ENCODE measurements around the gene HDLBP.
A peak's percentile ranks its signal among the peaks of the same experiment; 100 is the strongest.

Gene HDLBP

DNA sequence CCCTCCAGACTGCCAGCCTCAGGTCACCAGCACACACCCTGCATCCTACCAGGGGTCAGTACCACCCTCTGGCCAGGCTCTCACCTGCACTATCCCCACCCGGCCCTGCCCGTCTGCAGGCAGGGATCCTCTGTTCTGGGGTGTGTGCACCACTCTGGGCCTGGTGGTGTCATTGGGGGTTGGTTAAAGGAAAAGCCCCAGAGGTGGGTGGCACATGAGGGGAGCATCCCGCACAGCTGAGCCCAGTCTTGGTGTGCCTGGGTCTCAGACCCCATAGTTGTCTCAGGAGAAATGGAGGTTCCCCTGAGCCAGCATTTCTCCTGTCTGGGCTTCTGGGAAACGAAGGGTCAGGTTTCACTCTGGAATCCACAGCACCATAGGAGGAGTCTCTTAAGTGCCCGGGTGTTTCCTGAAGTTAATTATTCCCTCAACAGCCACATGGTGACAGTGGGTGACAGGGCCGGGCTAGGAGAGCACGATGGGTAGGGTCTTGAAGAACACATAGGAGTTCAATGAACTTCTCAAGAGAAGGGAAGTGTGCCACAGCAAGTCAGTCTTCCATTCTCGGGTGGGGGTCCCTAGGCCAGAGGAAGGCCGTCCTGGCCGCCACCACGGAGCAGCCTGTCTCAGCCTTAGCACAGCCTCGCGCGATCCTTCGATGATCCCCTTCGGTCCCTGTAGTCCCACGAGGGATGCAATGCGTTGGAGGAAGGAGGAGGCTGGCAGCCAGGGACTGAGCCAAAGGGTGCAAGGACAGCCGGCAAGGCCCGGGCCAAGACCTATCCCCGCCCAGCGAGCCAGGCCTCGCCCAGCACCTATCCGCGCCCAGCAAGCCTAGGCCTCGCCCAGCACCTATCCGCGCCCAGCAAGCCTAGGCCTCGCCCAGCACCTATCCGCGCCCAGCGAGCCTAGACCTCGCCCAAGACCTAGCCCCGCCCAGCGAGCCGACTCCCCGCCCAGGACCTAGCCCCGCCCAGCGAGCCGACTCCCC lies 39.5 kb upstream of the HDLBP start:
- peaks cover 31 to 44% (median 35%) of the 10 kb centered on the region in 5 donors for H3K36me3 ChIP-seq (ENCODE audit: control insufficient read depth in 5 of 5, insufficient read depth in 5 of 5, low read length in 5 of 5)
- H3K9me3 ChIP-seq (ENCODE audit: control insufficient read depth in 5 of 5, low read length in 5 of 5): no peaks in the 10 kb centered on the region
- peaks cover 3 to 36% (median 27%) of the 10 kb centered on the region in 5 donors for H3K4me1 ChIP-seq (ENCODE audit: control insufficient read depth in 5 of 5, insufficient read depth in 5 of 5, low read length in 5 of 5)
- peak overlapping the region in 4 of 5 donors; percentile 47 to 62 (median 50) for H3K4me3 ChIP-seq (ENCODE audit: low read depth in 1 of 5, low read length in 5 of 5)
- H3K27ac ChIP-seq (ENCODE audit: low read depth, low read length): peak overlapping the region; percentile 55
- H3K27me3 ChIP-seq (ENCODE audit: control insufficient read depth in 5 of 5, insufficient read depth in 4 of 5, low read length in 5 of 5): no peaks in the 10 kb centered on the region
- H3K9ac ChIP-seq (ENCODE audit: low read length in 5 of 5): peak overlapping the region in 2 of 5 donors; percentile 48 to 52

DNA sequence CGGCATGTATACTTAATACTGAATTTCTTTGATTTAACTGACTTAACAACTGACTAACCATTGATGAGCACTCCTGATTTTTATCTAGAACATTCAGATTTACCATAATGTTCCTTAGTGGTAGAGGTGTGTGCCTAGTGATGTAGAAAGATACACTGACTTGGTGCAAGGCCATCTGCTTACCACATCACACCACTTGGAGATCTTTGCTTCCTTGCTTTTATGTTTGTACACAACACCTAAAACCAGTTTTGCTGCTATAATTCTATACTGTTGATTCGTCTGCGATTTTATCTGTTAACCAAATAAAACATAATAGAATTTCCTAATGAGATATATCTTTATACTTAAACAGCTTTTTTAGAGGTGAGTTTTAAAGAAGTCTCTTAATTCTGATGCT lies 36.8 kb upstream of the HDLBP start:
- no peaks in the 10 kb centered on the region for H3K9me3 ChIP-seq (ENCODE audit: control insufficient read depth in 5 of 5, low read length in 5 of 5)
- H3K36me3 ChIP-seq (ENCODE audit: control insufficient read depth in 5 of 5, insufficient read depth in 5 of 5, low read length in 5 of 5): peaks cover 34 to 70% (median 56%) of the 10 kb centered on the region in 5 donors
- no peak overlapping the region for H3K4me3 ChIP-seq (ENCODE audit: low read depth in 1 of 5, low read length in 5 of 5)
- H3K4me1 ChIP-seq (ENCODE audit: control insufficient read depth in 5 of 5, insufficient read depth in 5 of 5, low read length in 5 of 5): peaks cover 3 to 15% (median 13%) of the 10 kb centered on the region in 5 donors
- no peak overlapping the region for H3K9ac ChIP-seq (ENCODE audit: low read length in 5 of 5)
- no peak overlapping the region for H3K27ac ChIP-seq (ENCODE audit: low read depth, low read length)
- no peaks in the 10 kb centered on the region for H3K27me3 ChIP-seq (ENCODE audit: control insufficient read depth in 5 of 5, insufficient read depth in 4 of 5, low read length in 5 of 5)

DNA sequence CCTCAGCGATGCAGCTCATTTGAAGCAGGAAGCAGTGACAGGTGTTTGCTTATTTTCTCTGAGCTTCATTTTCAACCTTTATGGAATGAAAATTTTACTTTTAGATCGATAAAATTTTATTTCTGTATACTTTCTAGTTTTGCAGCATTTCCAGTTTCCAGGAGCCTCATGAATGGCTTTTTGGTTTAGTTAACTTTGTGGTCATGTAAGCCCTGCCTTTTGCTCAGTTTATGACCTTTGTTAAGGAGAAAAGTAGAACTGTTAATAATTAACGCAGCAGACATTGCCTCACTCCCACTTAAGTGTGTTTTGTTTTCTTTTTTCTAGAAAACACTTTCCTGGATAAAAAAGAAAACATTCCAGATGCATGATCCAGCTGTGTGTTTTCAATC lies 36.2 kb upstream of the HDLBP start:
- Histone ChIP-seq H3K9ac (ENCODE audit: low read length in 5 of 5) (no peak overlapping the region), H3K36me3 (ENCODE audit: control insufficient read depth in 5 of 5, insufficient read depth in 5 of 5, low read length in 5 of 5) (peaks cover 34 to 76% (median 62%) of the 10 kb centered on the region in 5 donors), H3K27me3 (ENCODE audit: control insufficient read depth in 5 of 5, insufficient read depth in 4 of 5, low read length in 5 of 5) (no peaks in the 10 kb centered on the region), H3K27ac (ENCODE audit: low read depth, low read length) (no peak overlapping the region), H3K4me1 (ENCODE audit: control insufficient read depth in 5 of 5, insufficient read depth in 5 of 5, low read length in 5 of 5) (peaks cover 0 to 10% (median 7%) of the 10 kb centered on the region in 5 donors), H3K4me3 (ENCODE audit: low read depth in 1 of 5, low read length in 5 of 5) (no peak overlapping the region), H3K9me3 (ENCODE audit: control insufficient read depth in 5 of 5, low read length in 5 of 5) (no peaks in the 10 kb centered on the region)

DNA sequence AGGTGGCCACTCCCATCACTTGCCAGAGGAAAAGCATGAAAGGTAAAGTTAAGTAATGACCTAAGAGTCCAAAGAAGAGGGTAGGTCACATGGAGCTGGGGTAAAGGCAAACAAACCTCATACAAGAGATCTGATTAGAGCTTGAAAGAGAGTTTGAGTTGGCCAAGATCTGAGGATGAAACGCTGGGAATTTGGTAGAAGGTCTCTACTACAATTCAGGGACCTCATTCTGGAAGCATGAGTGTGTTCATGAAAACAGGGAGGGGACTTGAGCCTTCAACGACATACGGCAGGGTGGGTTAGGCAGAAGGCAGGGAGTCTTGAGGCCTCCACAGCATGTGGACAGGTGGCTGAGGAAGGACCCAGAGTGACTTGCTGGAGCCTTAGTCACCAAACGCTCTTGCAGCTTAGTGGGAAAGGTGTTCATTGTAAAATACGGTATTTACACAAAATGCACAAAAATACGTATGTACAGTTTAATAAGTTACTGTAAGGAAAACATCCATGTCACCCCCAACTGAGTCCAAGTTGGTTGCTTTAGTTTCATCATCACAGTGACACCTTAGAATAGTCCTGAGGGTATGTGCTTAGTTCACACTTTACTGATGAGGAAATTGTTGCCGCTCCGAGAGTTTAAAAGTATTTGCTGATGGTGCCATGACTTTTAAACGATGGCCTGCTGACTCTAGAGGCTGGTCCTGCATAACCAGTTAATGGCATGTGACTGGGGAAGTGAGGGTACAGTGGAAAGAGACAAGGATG lies 35.6 kb upstream of the HDLBP start:
- no peak overlapping the region for H3K9ac ChIP-seq (ENCODE audit: low read length in 5 of 5)
- peaks cover 0 to 7% (median 6%) of the 10 kb centered on the region in 5 donors for H3K4me1 ChIP-seq (ENCODE audit: control insufficient read depth in 5 of 5, insufficient read depth in 5 of 5, low read length in 5 of 5)
- no peak overlapping the region for H3K27ac ChIP-seq (ENCODE audit: low read depth, low read length)
- no peaks in the 10 kb centered on the region for H3K27me3 ChIP-seq (ENCODE audit: control insufficient read depth in 5 of 5, insufficient read depth in 4 of 5, low read length in 5 of 5)
- no peaks in the 10 kb centered on the region for H3K9me3 ChIP-seq (ENCODE audit: control insufficient read depth in 5 of 5, low read length in 5 of 5)
- H3K36me3 ChIP-seq (ENCODE audit: control insufficient read depth in 5 of 5, insufficient read depth in 5 of 5, low read length in 5 of 5): peaks cover 34 to 82% (median 67%) of the 10 kb centered on the region in 5 donors
- H3K4me3 ChIP-seq (ENCODE audit: low read depth in 1 of 5, low read length in 5 of 5): no peak overlapping the region

DNA sequence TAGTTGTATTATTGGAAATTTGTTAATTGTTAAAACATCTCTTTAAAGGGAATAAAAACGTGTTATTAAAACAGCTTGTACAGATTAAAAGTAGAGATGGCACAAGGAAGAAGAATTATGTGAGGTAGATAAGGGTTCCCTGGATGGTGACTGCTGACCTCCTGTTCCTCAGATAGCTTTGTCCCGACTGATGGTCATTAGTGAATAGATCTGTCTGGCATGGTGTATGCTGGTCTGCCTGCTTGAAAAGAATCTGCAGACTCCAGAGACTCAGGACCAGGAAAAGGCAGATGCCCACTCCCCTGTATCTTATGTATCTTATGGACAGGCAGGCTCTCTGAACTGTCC lies 35.0 kb upstream of the HDLBP start:
- no peak overlapping the region for H3K4me3 ChIP-seq (ENCODE audit: low read depth in 1 of 5, low read length in 5 of 5)
- no peaks in the 10 kb centered on the region for H3K9me3 ChIP-seq (ENCODE audit: control insufficient read depth in 5 of 5, low read length in 5 of 5)
- peaks cover 34 to 88% (median 73%) of the 10 kb centered on the region in 5 donors for H3K36me3 ChIP-seq (ENCODE audit: control insufficient read depth in 5 of 5, insufficient read depth in 5 of 5, low read length in 5 of 5)
- H3K27me3 ChIP-seq (ENCODE audit: control insufficient read depth in 5 of 5, insufficient read depth in 4 of 5, low read length in 5 of 5): no peaks in the 10 kb centered on the region
- no peak overlapping the region for H3K27ac ChIP-seq (ENCODE audit: low read depth, low read length)
- H3K9ac ChIP-seq (ENCODE audit: low read length in 5 of 5): no peak overlapping the region
- peaks cover 0 to 7% (median 6%) of the 10 kb centered on the region in 5 donors for H3K4me1 ChIP-seq (ENCODE audit: control insufficient read depth in 5 of 5, insufficient read depth in 5 of 5, low read length in 5 of 5)

DNA sequence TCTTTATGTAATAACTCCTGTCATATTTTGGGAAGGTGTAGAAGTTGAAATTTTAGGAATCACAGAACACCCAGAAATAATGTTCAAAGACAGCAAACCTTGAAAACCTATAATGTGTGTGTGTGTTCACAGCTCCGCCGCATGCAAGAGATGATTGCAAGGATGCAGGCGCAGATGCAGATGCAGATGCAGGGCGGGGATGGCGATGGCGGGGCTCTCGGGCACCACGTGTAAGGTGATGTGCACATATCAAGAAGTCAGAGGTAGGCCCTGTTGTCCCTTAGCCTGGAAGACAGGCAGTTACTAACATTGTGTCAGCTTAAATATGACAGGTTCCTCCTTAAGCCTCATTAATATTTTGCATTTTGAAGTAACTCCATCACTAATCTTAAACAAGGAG lies 34.5 kb upstream of the HDLBP start:
- H3K4me1 ChIP-seq (ENCODE audit: control insufficient read depth in 5 of 5, insufficient read depth in 5 of 5, low read length in 5 of 5): peaks cover 0 to 4% (median 2%) of the 10 kb centered on the region in 5 donors
- no peaks in the 10 kb centered on the region for H3K9me3 ChIP-seq (ENCODE audit: control insufficient read depth in 5 of 5, low read length in 5 of 5)
- H3K4me3 ChIP-seq (ENCODE audit: low read depth in 1 of 5, low read length in 5 of 5): no peak overlapping the region
- no peaks in the 10 kb centered on the region for H3K27me3 ChIP-seq (ENCODE audit: control insufficient read depth in 5 of 5, insufficient read depth in 4 of 5, low read length in 5 of 5)
- no peak overlapping the region for H3K9ac ChIP-seq (ENCODE audit: low read length in 5 of 5)
- no peak overlapping the region for H3K27ac ChIP-seq (ENCODE audit: low read depth, low read length)
- H3K36me3 ChIP-seq (ENCODE audit: control insufficient read depth in 5 of 5, insufficient read depth in 5 of 5, low read length in 5 of 5): peaks cover 34 to 93% (median 79%) of the 10 kb centered on the region in 5 donors

DNA sequence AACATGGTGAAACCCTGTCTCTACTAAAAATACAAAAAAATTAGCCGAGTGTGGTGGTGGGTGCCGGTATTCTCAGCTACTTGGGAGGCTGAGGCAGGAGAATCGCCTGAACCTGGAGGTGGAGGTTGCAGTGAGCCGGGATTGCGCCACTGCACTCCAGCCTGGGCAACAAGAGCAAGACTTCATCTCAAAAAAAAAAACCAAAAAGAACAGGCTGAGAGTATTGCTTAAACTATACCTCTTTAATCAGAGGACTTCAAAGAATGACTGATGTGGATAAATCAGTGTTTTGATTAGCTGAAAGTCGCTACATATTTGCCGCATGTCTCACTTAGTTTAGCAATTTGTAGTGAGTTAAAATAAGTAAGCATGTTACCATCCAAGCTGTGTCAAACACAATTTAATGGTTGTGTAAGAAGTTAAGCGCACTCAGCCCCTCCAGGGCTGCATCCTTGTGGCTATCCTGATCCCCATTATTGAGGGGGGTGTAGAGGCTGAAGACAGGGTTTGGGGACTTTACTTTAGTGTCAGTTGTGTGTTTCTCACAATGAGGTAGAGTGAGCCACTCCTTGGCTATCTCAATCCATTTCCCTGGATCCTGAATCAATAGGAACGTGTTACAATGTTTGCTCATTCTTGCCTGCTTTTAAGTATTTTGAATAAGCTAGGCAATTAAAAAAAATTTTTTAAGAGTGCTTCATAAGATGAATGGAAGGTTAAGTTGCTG lies 29.6 kb upstream of the HDLBP start:
- Histone ChIP-seq H3K4me3 (ENCODE audit: low read depth in 1 of 5, low read length in 5 of 5) (no peak overlapping the region), H3K36me3 (ENCODE audit: control insufficient read depth in 5 of 5, insufficient read depth in 5 of 5, low read length in 5 of 5) (peaks cover 11 to 96% (median 81%) of the 10 kb centered on the region in 5 donors), H3K27me3 (ENCODE audit: control insufficient read depth in 5 of 5, insufficient read depth in 4 of 5, low read length in 5 of 5) (no peaks in the 10 kb centered on the region), H3K27ac (ENCODE audit: low read depth, low read length) (no peak overlapping the region), H3K9me3 (ENCODE audit: control insufficient read depth in 5 of 5, low read length in 5 of 5) (no peaks in the 10 kb centered on the region), H3K4me1 (ENCODE audit: control insufficient read depth in 5 of 5, insufficient read depth in 5 of 5, low read length in 5 of 5) (peaks cover 0 to 11% (median 8%) of the 10 kb centered on the region in 5 donors), H3K9ac (ENCODE audit: low read length in 5 of 5) (no peak overlapping the region)

DNA sequence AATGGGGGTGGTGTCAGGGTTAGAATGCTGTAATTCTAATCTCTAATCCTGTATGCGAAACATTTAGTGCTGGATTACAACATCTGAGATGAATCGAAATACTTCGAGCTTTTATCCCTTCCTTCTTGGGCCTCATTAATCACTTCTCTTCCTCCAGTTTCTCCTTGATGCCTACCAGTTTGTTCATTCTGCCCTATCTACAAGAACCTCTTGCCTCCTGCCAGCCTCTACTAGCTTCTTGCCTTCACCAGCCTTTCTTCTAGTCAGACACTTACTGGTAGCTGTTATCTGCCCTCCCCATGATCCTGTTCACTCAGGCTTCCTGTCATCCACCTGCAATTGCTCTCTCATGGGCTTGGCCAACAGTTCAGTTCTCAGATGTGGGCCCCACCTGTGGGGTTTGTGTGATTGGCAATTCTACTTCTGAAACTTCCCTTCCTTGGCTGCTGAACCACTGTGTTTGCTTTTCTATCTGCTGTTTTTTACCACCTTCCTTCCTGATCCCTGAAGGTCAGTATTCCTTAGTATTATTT lies 25.2 kb upstream of the HDLBP start:
- Histone ChIP-seq H3K9ac (ENCODE audit: low read length in 5 of 5) (no peak overlapping the region), H3K27ac (ENCODE audit: low read depth, low read length) (peak overlapping the region; percentile 15), H3K4me3 (ENCODE audit: low read depth in 1 of 5, low read length in 5 of 5) (no peak overlapping the region), H3K36me3 (ENCODE audit: control insufficient read depth in 5 of 5, insufficient read depth in 5 of 5, low read length in 5 of 5) (peaks cover 19 to 87% (median 70%) of the 10 kb centered on the region in 5 donors), H3K4me1 (ENCODE audit: control insufficient read depth in 5 of 5, insufficient read depth in 5 of 5, low read length in 5 of 5) (peaks cover 0 to 17% (median 8%) of the 10 kb centered on the region in 5 donors), H3K27me3 (ENCODE audit: control insufficient read depth in 5 of 5, insufficient read depth in 4 of 5, low read length in 5 of 5) (no peaks in the 10 kb centered on the region), H3K9me3 (ENCODE audit: control insufficient read depth in 5 of 5, low read length in 5 of 5) (no peaks in the 10 kb centered on the region)

DNA sequence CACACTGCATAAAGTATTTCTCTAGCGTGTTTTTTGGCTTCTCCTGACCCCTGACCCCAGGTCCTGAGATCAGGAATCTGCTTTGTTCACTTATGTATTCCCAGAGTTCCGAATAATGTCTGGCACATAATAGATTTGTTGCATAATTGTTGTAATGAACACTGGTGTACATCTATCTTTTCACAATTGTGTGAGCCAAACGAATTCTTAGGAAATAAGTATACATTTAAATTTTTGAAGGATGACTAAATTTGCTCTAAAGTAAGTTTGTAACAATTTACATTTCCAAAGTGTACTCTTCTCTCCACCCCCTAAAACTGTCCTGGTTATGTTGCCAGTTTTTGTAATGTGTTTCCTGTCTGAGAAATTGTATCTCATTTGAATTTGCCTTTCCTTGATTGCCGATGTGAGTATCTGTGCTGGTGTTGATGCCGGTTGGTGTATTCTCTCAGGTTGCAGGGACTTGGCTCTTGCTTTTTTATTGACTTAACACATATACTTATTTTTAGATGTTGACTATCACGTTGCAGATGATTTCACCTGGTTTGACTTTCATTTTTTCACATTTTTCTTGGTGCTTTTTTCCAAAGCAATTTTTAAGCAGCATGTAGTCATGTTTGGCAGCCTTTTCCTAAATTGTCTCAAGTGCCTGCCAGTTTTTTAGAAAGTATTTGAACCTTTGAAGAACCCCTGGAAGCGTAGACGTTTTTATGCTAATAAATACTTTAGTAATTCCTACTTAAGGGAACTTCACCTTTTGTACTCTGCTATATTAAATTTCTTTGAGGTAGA lies 24.6 kb upstream of the HDLBP start:
- H3K27me3 ChIP-seq (ENCODE audit: control insufficient read depth in 5 of 5, insufficient read depth in 4 of 5, low read length in 5 of 5): no peaks in the 10 kb centered on the region
- H3K9me3 ChIP-seq (ENCODE audit: control insufficient read depth in 5 of 5, low read length in 5 of 5): no peaks in the 10 kb centered on the region
- peak overlapping the region; percentile 15 for H3K27ac ChIP-seq (ENCODE audit: low read depth, low read length)
- no peak overlapping the region for H3K9ac ChIP-seq (ENCODE audit: low read length in 5 of 5)
- H3K36me3 ChIP-seq (ENCODE audit: control insufficient read depth in 5 of 5, insufficient read depth in 5 of 5, low read length in 5 of 5): peaks cover 25 to 88% (median 68%) of the 10 kb centered on the region in 5 donors
- H3K4me1 ChIP-seq (ENCODE audit: control insufficient read depth in 5 of 5, insufficient read depth in 5 of 5, low read length in 5 of 5): peaks cover 0 to 17% (median 8%) of the 10 kb centered on the region in 5 donors
- H3K4me3 ChIP-seq (ENCODE audit: low read depth in 1 of 5, low read length in 5 of 5): no peak overlapping the region

Data from subcutaneous abdominal adipose tissue (tissue), 5 donors.